ENCODE results near the gene NSG1.

Gene NSG1

DNA sequence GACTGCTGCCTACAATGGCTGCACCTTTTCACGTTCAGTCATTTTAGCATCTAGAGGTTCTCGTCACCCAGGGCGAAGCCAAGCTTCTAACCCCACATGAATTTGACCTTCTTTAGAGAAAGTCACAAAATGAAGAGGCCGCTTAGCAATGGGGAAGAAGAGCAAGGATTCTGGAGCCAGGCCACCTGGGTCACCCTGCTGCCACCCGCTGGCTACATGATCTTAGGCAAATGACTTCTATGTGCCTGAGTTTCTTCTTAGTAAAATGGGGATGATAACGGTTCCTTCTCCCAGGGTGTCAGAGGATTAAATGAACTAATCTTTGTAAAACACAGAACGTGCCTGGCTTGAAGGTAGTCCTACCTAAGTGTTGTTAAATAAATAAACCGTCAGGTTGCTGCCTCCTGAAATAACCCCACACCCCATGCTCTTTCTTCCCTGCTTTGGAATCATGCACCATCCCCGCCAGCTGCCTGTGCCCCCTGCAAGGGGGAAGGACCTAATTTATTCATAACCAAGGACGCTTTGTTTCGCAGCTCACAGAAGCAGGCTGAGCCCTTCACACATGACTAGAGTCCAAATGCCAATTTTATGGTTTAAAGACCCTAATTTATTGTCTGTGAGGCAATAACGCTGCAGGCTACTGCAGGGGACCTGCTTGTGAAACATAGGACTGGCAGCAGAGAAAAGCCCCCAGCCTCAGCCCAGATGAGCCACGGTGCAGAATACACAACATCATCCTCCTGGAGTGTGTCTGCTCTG lies 28.6 kb upstream of the NSG1 start:
- no peak overlapping the region for H3K4me3 ChIP-seq (ENCODE audit: control insufficient read depth, low read depth, low read length)
- TF ChIP-seq, protein P1, sequence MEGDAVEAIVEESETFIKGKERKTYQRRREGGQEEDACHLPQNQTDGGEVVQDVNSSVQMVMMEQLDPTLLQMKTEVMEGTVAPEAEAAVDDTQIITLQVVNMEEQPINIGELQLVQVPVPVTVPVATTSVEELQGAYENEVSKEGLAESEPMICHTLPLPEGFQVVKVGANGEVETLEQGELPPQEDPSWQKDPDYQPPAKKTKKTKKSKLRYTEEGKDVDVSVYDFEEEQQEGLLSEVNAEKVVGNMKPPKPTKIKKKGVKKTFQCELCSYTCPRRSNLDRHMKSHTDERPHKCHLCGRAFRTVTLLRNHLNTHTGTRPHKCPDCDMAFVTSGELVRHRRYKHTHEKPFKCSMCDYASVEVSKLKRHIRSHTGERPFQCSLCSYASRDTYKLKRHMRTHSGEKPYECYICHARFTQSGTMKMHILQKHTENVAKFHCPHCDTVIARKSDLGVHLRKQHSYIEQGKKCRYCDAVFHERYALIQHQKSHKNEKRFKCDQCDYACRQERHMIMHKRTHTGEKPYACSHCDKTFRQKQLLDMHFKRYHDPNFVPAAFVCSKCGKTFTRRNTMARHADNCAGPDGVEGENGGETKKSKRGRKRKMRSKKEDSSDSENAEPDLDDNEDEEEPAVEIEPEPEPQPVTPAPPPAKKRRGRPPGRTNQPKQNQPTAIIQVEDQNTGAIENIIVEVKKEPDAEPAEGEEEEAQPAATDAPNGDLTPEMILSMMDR (conservative IDR thresholded peaks at IDR 0.05; ENCODE audit: control insufficient read depth, insufficient read depth, low read depth, low read length): no peak
- no peak for DNase-seq (ENCODE audit: low read depth)

DNA sequence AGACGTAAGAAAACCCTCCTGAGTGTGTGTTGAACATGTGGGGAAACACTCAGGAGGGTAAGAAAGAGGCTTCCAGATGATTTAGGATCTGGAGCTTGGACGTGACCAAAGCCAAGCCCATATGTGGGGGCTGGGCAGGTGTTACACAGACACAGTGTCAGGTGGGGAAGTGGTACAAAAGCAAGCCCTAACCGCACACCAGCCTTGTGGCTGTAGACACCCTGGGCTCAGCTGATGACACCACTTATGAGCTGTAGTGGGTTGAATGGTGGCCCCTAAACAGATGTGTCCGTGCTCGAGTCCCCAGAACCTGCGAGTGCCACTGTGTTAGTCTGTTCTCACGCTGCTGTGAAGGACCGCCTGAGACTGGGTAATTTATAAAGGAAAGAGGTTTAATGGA lies 25.0 kb upstream of the NSG1 start:
- DNase-seq (ENCODE audit: low read depth): no peak
- no peak overlapping the region for H3K4me3 ChIP-seq (ENCODE audit: control insufficient read depth, low read depth, low read length)
- TF ChIP-seq, protein P1 (conservative IDR thresholded peaks at IDR 0.05; ENCODE audit: control insufficient read depth, insufficient read depth, low read depth, low read length): no peak

DNA sequence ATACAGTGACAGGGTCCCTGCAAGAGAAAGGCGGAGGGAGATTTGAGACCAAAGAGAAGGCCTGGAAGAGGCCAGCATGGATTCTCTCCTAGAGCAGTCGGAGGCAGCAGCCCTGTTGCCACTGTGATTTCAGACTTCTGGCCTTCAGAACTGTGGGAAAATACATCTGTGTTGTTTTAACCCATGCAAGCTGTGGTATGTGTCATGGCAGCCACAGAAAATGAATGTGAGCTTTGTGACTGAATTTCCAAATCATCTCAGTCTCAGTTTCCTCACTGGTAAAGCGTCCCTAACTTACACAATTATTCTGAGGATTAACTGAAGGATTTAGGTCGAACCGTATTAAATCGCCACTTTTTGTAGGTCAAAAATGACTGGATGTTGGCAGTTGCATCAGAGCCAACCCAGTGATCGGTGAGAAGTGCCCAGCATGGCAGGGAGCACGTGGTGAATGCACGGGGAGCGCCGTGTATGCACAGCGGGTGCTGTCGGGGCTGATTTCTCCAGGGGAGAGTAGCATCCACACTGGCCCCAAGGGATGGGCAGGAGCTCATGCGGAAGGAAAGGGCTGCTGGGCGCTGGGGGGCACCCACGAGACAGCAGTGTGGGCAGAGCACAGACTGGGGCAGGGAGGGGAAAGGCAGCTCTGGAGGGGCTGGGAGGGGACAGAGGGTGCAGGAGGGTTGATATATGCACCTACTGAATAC lies 23.8 kb upstream of the NSG1 start:
- TF ChIP-seq, protein P1 (conservative IDR thresholded peaks at IDR 0.05; ENCODE audit: control insufficient read depth, insufficient read depth, low read depth, low read length): no peak
- no peak for DNase-seq (ENCODE audit: low read depth)
- H3K4me3 ChIP-seq (ENCODE audit: control insufficient read depth, low read depth, low read length): no peak overlapping the region

DNA sequence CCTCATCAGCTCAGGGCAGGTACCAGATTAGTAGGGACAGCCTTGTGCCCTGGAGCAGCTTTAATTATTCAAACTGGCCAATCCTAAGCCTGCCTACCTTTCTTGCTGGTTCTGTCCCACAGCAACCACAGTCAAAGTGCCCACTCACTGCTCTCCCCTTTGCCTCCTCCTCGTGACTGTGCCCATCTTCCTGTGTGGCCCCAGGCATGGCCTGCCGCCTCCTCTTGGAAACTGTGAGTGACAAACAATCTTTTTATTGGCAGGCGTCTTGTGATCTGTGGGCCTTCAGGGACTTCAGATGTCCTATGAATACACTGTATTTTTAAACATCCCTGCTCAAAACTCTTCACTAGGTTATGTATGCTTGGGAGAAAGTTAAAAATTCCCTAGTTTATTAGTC lies 22.8 kb upstream of the NSG1 start:
- TF ChIP-seq, protein P1 (conservative IDR thresholded peaks at IDR 0.05; ENCODE audit: control insufficient read depth, insufficient read depth, low read depth, low read length): no peak
- no peak overlapping the region for H3K4me3 ChIP-seq (ENCODE audit: control insufficient read depth, low read depth, low read length)
- no peak for DNase-seq (ENCODE audit: low read depth)

- no peak for DNase-seq (ENCODE audit: low read depth)
- no peak overlapping the region for H3K4me3 ChIP-seq (ENCODE audit: control insufficient read depth, low read depth, low read length)
- TF ChIP-seq, protein P1 (conservative IDR thresholded peaks at IDR 0.05; ENCODE audit: control insufficient read depth, insufficient read depth, low read depth, low read length): no peak
Observed at GRCh38 chr4:4364486-4365208, 22.3 kb upstream of the NSG1 start.

DNA sequence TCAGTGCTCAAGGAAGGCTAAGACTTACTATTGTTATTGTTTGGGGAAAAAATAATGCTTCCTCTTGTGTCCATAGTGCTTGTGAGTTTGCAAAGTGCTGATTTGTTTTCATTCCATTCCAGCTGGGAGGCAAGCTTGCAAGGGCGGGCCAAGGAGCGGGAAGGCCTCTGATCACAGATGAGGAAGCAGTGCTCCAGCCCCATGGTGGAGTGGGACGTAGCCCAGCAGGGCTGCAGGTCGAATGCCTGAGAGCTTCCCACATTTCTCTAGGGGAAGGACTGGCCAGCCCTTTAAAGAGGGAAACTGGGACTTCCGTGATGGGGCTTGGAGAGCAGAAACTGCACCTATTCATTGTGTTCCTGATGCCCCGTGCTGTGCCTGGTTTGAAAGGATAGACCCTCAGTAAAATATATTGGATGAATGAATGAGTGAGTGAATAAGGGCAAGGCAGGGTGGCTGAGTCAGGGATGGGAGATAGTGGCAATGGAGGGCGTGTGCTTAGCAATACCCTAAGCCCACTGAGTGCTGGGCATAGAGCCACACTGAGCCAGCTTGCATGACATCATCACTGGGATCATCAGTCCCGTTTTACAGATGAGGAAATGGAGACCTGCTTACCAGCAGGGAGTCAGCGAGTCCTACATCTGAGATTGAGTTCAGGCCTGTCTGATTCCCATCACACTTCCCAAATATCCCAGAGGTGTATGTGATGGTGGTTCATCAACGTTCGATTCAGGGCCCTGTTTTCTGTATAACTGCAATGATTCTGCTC lies 17.9 kb upstream of the NSG1 start:
- DNase-seq (ENCODE audit: low read depth): no peak
- H3K4me3 ChIP-seq (ENCODE audit: control insufficient read depth, low read depth, low read length): no peak overlapping the region
- TF ChIP-seq, protein P1 (conservative IDR thresholded peaks at IDR 0.05; ENCODE audit: control insufficient read depth, insufficient read depth, low read depth, low read length): no peak
